PC-9 (cell line): ENCODE results near the gene PLAAT3.
"Not testable (repeated sequence)": the region's sequence is repeated elsewhere in the genome, so short reads cannot be mapped to it uniquely, and the experiment has no call there.

Experiments used
- EZH2 ChIP-seq: fragments of 200-600 bp; sonication (generic); IDR thresholded peaks from 2 replicates; pipeline ENCODE4 v1.8.0; 2017; ENCODE audit warnings: antibody characterized with exemption, low read depth
- TF ChIP-seq, protein P1 (sequence below): fragments of 200-600 bp; sonication (generic); conservative IDR thresholded peaks from 2 replicates; pipeline ENCODE4 v1.6.1; 2017; ENCODE audit warnings: mixed run types, antibody characterized with exemption, mild to moderate bottlenecking, moderate library complexity

- TF ChIP-seq, protein P1, sequence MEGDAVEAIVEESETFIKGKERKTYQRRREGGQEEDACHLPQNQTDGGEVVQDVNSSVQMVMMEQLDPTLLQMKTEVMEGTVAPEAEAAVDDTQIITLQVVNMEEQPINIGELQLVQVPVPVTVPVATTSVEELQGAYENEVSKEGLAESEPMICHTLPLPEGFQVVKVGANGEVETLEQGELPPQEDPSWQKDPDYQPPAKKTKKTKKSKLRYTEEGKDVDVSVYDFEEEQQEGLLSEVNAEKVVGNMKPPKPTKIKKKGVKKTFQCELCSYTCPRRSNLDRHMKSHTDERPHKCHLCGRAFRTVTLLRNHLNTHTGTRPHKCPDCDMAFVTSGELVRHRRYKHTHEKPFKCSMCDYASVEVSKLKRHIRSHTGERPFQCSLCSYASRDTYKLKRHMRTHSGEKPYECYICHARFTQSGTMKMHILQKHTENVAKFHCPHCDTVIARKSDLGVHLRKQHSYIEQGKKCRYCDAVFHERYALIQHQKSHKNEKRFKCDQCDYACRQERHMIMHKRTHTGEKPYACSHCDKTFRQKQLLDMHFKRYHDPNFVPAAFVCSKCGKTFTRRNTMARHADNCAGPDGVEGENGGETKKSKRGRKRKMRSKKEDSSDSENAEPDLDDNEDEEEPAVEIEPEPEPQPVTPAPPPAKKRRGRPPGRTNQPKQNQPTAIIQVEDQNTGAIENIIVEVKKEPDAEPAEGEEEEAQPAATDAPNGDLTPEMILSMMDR, result not testable (repeated sequence)
- not testable (repeated sequence) for TF ChIP-seq EZH2
Measured at GRCh38 chr11:63550156-63550700, 64.0 kb downstream of the PLAAT3 start.
